GM13977 (cell line): ENCODE results near the gene SPANXN4.

ENCODE experiments used
- DNase-seq: peaks from one replicate; pipeline ENCODE4 v3.0.0; 2012; ENCODE audit warnings: low spot score
- in situ Hi-C: fragments of 300-500 bp; cut with MboI; formaldehyde crosslinking; loops from one replicate; pipeline ENCODE4 v1.12.0; 2022; ENCODE audit warnings: low sequenced_read_pairs, low pct_unique_long_range_greater_than_20kb, mixed read lengths, inconsistent platforms; ENCODE audit not compliant: unreplicated experiment
- TF ChIP-seq, protein P1 (sequence below): IDR thresholded peaks from 2 replicates; pipeline ENCODE4 v1.5.1; 2012; ENCODE audit warnings: mild to moderate bottlenecking, control low read depth; ENCODE audit not compliant: insufficient read depth; ENCODE audit errors: extremely low read depth, missing control alignments

Gene SPANXN4

DNA sequence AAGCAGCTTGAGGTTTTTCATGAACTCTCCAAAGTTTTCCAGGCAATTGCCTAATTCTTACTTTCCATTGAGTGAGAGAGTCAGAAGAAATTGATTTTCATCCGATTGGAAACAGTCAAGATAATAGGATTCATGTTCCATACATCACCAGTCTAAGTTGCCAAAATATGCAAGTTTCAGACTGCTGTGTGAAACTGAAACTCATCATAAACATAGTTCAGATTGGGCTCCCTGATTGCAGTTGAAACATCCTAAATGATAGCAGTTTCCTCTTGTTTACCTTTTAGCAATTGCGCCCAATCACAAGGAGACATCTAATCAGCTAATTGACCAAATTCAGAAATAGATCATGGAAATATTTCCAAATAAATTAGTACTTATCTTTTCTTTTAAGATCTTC lies 56.8 kb downstream of the SPANXN4 start:
- no peak for DNase-seq
- in situ Hi-C loops = no loop called here
- TF ChIP-seq, protein P1, sequence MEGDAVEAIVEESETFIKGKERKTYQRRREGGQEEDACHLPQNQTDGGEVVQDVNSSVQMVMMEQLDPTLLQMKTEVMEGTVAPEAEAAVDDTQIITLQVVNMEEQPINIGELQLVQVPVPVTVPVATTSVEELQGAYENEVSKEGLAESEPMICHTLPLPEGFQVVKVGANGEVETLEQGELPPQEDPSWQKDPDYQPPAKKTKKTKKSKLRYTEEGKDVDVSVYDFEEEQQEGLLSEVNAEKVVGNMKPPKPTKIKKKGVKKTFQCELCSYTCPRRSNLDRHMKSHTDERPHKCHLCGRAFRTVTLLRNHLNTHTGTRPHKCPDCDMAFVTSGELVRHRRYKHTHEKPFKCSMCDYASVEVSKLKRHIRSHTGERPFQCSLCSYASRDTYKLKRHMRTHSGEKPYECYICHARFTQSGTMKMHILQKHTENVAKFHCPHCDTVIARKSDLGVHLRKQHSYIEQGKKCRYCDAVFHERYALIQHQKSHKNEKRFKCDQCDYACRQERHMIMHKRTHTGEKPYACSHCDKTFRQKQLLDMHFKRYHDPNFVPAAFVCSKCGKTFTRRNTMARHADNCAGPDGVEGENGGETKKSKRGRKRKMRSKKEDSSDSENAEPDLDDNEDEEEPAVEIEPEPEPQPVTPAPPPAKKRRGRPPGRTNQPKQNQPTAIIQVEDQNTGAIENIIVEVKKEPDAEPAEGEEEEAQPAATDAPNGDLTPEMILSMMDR = no peak
